ENCODE measurements around the gene EFHC2.

Gene EFHC2

GRCh38 chrX:44162964-44163475, 180.5 kb downstream of the EFHC2 start:
- Histone ChIP-seq H3K9ac (no peak overlapping the region), H3K4me1 (peaks cover 2% of the 10 kb centered on the region), H3K79me2 (no peaks in the 10 kb centered on the region), H3K4me2 (ENCODE audit: low read length) (no peak overlapping the region), H2AFZ (no peak overlapping the region), H3K27me3 (ENCODE audit: control insufficient read depth, insufficient read depth, low read length) (no peaks in the 10 kb centered on the region), H3K4me3 (ENCODE audit: low read depth, low read length) (no peak overlapping the region), H3K9me3 (ENCODE audit: control insufficient read depth, low read length) (no peaks in the 10 kb centered on the region), H3K27ac (no peak overlapping the region), H3K36me3 (ENCODE audit: control insufficient read depth, insufficient read depth, low read length) (no peaks in the 10 kb centered on the region)
- TF ChIP-seq CTCF (IDR thresholded peaks at IDR 0.05): no peak

- Histone ChIP-seq H3K4me1 (no peaks in the 10 kb centered on the region), H3K9me3 (ENCODE audit: control insufficient read depth, low read length) (no peaks in the 10 kb centered on the region), H3K79me2 (no peaks in the 10 kb centered on the region), H3K4me2 (ENCODE audit: low read length) (no peak overlapping the region), H3K27me3 (ENCODE audit: control insufficient read depth, insufficient read depth, low read length) (no peaks in the 10 kb centered on the region), H3K9ac (no peak overlapping the region), H3K36me3 (ENCODE audit: control insufficient read depth, insufficient read depth, low read length) (no peaks in the 10 kb centered on the region), H2AFZ (no peak overlapping the region), H3K27ac (no peak overlapping the region), H3K4me3 (ENCODE audit: low read depth, low read length) (no peak overlapping the region)
- no peak for TF ChIP-seq CTCF (IDR thresholded peaks at IDR 0.05)
These were observed 185.6 kb downstream of the EFHC2 start for GRCh38 chrX:44157858-44158257.

GRCh38 chrX:44157283-44157682, 186.2 kb downstream of the EFHC2 start:
- Histone ChIP-seq H3K4me1 (no peaks in the 10 kb centered on the region), H3K79me2 (no peaks in the 10 kb centered on the region), H3K4me2 (ENCODE audit: low read length) (no peak overlapping the region), H3K27me3 (ENCODE audit: control insufficient read depth, insufficient read depth, low read length) (no peaks in the 10 kb centered on the region), H3K9me3 (ENCODE audit: control insufficient read depth, low read length) (no peaks in the 10 kb centered on the region), H2AFZ (no peak overlapping the region), H3K9ac (no peak overlapping the region), H3K4me3 (ENCODE audit: low read depth, low read length) (no peak overlapping the region), H3K27ac (no peak overlapping the region), H3K36me3 (ENCODE audit: control insufficient read depth, insufficient read depth, low read length) (no peaks in the 10 kb centered on the region)
- TF ChIP-seq CTCF (IDR thresholded peaks at IDR 0.05): no peak

- no peak overlapping the region for H2AFZ ChIP-seq
- H3K4me2 ChIP-seq (ENCODE audit: low read length): no peak overlapping the region
- H3K36me3 ChIP-seq (ENCODE audit: control insufficient read depth, insufficient read depth, low read length): no peaks in the 10 kb centered on the region
- H3K9ac ChIP-seq: no peak overlapping the region
- H3K27me3 ChIP-seq (ENCODE audit: control insufficient read depth, insufficient read depth, low read length): no peaks in the 10 kb centered on the region
- no peak overlapping the region for H3K4me3 ChIP-seq (ENCODE audit: low read depth, low read length)
- no peaks in the 10 kb centered on the region for H3K79me2 ChIP-seq
- no peak overlapping the region for H3K27ac ChIP-seq
- no peaks in the 10 kb centered on the region for H3K4me1 ChIP-seq
- no peak for TF ChIP-seq CTCF (IDR thresholded peaks at IDR 0.05)
- H3K9me3 ChIP-seq (ENCODE audit: control insufficient read depth, low read length): no peaks in the 10 kb centered on the region
These were observed 186.7 kb downstream of the EFHC2 start for GRCh38 chrX:44156726-44157125.

- Histone ChIP-seq H3K27me3 (ENCODE audit: control insufficient read depth, insufficient read depth, low read length) (no peaks in the 10 kb centered on the region), H3K9ac (no peak overlapping the region), H3K4me3 (ENCODE audit: low read depth, low read length) (no peak overlapping the region), H3K4me2 (ENCODE audit: low read length) (no peak overlapping the region), H3K79me2 (no peaks in the 10 kb centered on the region), H3K9me3 (ENCODE audit: control insufficient read depth, low read length) (no peaks in the 10 kb centered on the region), H3K36me3 (ENCODE audit: control insufficient read depth, insufficient read depth, low read length) (no peaks in the 10 kb centered on the region), H2AFZ (no peak overlapping the region), H3K4me1 (no peaks in the 10 kb centered on the region), H3K27ac (no peak overlapping the region)
- no peak for TF ChIP-seq CTCF (IDR thresholded peaks at IDR 0.05)
These were observed 188.3 kb downstream of the EFHC2 start for GRCh38 chrX:44155126-44155525.
